Natural killer cell (primary cell): ENCODE measurements around the gene CST7. TPM values are rescaled to one million over a fixed set of nuclear protein-coding genes. Genes with fewer than 3 reads are reported as not detected.
A peak's percentile ranks its signal among the peaks of the same experiment; 100 is the strongest.
"Not testable (repeated sequence)": the region's sequence is repeated elsewhere in the genome, so short reads cannot be mapped to it uniquely, and the experiment has no call there.

Source experiments
- ATAC-seq, 3 donors: fragments of 150-1000 bp in 2 of 3; fragments of 200-7000 bp in 1 of 3; cut with Tn5 transposase; 1 replicate in 1 of 3; 2 replicates in 2 of 3; pipeline ENCODE4 v1.10.0; 2021; ENCODE audit warnings: mild to moderate bottlenecking in 2 of 3, moderate library complexity in 2 of 3
- DNase-seq, 2 donors: peaks; one replicate each; pipeline versions ENCODE4 v3.0.0 to v3.0.0-alpha.2; 2013 to 2021; ENCODE audit warnings: mixed read lengths in 1 of 2
- H3K27ac ChIP-seq: one replicate; pipeline ENCODE4 v1.5.1; 2013; ENCODE audit warnings: mild to moderate bottlenecking, low read length
- H3K27me3 ChIP-seq: one replicate; pipeline ENCODE4 v1.6.1; 2013; ENCODE audit warnings: low read length; ENCODE audit not compliant: control insufficient read depth, insufficient read depth
- H3K36me3 ChIP-seq: one replicate; pipeline ENCODE4 v1.6.1; 2013; ENCODE audit warnings: low read length; ENCODE audit not compliant: control insufficient read depth, insufficient read depth
- H3K4me1 ChIP-seq: one replicate; pipeline ENCODE4 v1.6.1; 2013; ENCODE audit warnings: low read length; ENCODE audit not compliant: control insufficient read depth, insufficient read depth
- H3K4me3 ChIP-seq: one replicate; pipeline ENCODE4 v1.5.1; 2013; ENCODE audit warnings: low read length
- H3K9me3 ChIP-seq: one replicate; pipeline ENCODE4 v1.6.1; 2013; ENCODE audit warnings: low read length; ENCODE audit not compliant: control insufficient read depth, insufficient read depth
- H3K27ac Mint-ChIP-seq, 2 donors: one replicate each; pipeline ENCODE4 v1.8.0; 2022; ENCODE audit warnings: mild to moderate bottlenecking in 2 of 2, mixed read lengths in 2 of 2, moderate library complexity in 1 of 2
- H3K27me3 Mint-ChIP-seq, 2 donors: one replicate each; pipeline ENCODE4 v1.8.0; 2022; ENCODE audit warnings: low read depth in 2 of 2, mixed read lengths in 2 of 2
- H3K36me3 Mint-ChIP-seq: one replicate; pipeline ENCODE4 v1.8.0; 2022; ENCODE audit warnings: mixed read lengths
- H3K4me1 Mint-ChIP-seq, 2 donors: one replicate each; pipeline ENCODE4 v1.8.0; 2022; ENCODE audit warnings: mixed read lengths in 2 of 2
- H3K4me3 Mint-ChIP-seq: one replicate; pipeline ENCODE4 v1.8.0; 2022; ENCODE audit warnings: mild to moderate bottlenecking, moderate library complexity, mixed read lengths
- H3K9me3 Mint-ChIP-seq, 2 donors: one replicate each; pipeline ENCODE4 v1.8.0; 2022; ENCODE audit warnings: mixed read lengths in 2 of 2
- CTCF ChIP-seq: fragments of 200-600 bp; IDR thresholded peaks from one replicate; pipeline ENCODE4 v1.8.0; 2022; ENCODE audit warnings: antibody characterized with exemption
- WGBS: methylation state at CpG from one replicate; pipeline ENCODE4 v1.1.7; 2013; ENCODE audit warnings: missing lambda C conversion rate; ENCODE audit not compliant: insufficient coverage; 5-methylcytosine and 5-hydroxymethylcytosine counted together
- intact Hi-C: fragments of 100-400 bp; cut with micrococcal nuclease; formaldehyde crosslinking; loops from one replicate; pipeline ENCODE4 v1.14.2; 2022
- total RNA-seq, 4 donors: library from RNA; stranded (reverse); fragments of 120-200 nt in 1 of 4; gene quantifications; one replicate each; pipeline versions ENCODE4 v1.2.3 to v1.2.4, GENCODE V29; 2013 to 2022

The CST7 gene
- total RNA-seq, 3 donors from 2014 or later (not counting 1 experiment from before 2014, with no cell fraction given), result 590 to 700 (median 619) TPM

GRCh38 chr20:24943731-24944130, 5.3 kb upstream of the CST7 start:
- 77% methylated on average over 3 of the region's 3 CpGs for WGBS
- peaks cover 7% of the 10 kb centered on the region for H3K36me3 Mint-ChIP-seq
- no peaks in the 10 kb centered on the region for H3K27me3 Mint-ChIP-seq
- H3K4me1 ChIP-seq, result peaks cover 3% of the 10 kb centered on the region
- DNase-seq (no peak), ATAC-seq (no peak)
- no peaks in the 10 kb centered on the region for H3K27me3 ChIP-seq
- H3K4me3 ChIP-seq, result no peak overlapping the region
- H3K4me3 Mint-ChIP-seq, result no peak overlapping the region
- H3K9me3 ChIP-seq, result no peaks in the 10 kb centered on the region
- no peak for TF ChIP-seq CTCF
- peaks cover 0 to 6% of the 10 kb centered on the region in 2 donors for H3K9me3 Mint-ChIP-seq
- intact Hi-C loops, result no loop called here
- H3K36me3 ChIP-seq, result no peaks in the 10 kb centered on the region
- peak overlapping the region in 1 of 2 donors; percentile 98 for H3K27ac Mint-ChIP-seq
- no peak overlapping the region for H3K27ac ChIP-seq
- peaks cover 44 to 47% of the 10 kb centered on the region in 2 donors for H3K4me1 Mint-ChIP-seq

- intact Hi-C loops, DNase-seq, H3K4me3 Mint-ChIP-seq, H3K36me3 Mint-ChIP-seq, H3K36me3 ChIP-seq, H3K27me3 Mint-ChIP-seq, ATAC-seq, H3K27ac ChIP-seq, H3K9me3 Mint-ChIP-seq, H3K4me3 ChIP-seq, H3K9me3 ChIP-seq, H3K27me3 ChIP-seq: not testable (repeated sequence)
- peaks cover 26% of the 10 kb centered on the region for H3K4me1 ChIP-seq
- peak overlapping the region; percentile 98 to 100 for H3K27ac Mint-ChIP-seq
- WGBS, result 75% methylated on average over 1 of the region's 1 CpG
- H3K4me1 Mint-ChIP-seq, result peaks cover 53 to 73% of the 10 kb centered on the region in 2 donors
Observed at GRCh38 chr20:24946376-24946775, 2.7 kb upstream of the CST7 start.

GRCh38 chr20:24948396-24948938, 602 bp upstream of the CST7 start:
- not testable (repeated sequence) for H3K4me3 ChIP-seq, DNase-seq, H3K9me3 ChIP-seq, H3K27me3 ChIP-seq, H3K9me3 Mint-ChIP-seq, H3K27me3 Mint-ChIP-seq, H3K36me3 Mint-ChIP-seq
- H3K4me1 Mint-ChIP-seq, result peaks cover 71 to 94% of the 10 kb centered on the region in 2 donors
- peaks cover 30% of the 10 kb centered on the region for H3K36me3 ChIP-seq
- intact Hi-C loops, result loop anchor here (2.0 kb wide), 1 partner anchor 108 kb away; no protein-coding TSS in a partner anchor
- peak in 1 of 3 donors; percentile 0 for ATAC-seq
- peaks cover 47% of the 10 kb centered on the region for H3K4me1 ChIP-seq
- 53% methylated on average over 2 of the region's 4 CpGs for WGBS
- peak overlapping the region; percentile 98 to 100 for H3K27ac Mint-ChIP-seq
- peak overlapping the region; percentile 95 for H3K4me3 Mint-ChIP-seq
- peak overlapping the region; percentile 64 for H3K27ac ChIP-seq

GRCh38 chr20:24949756-24950127, 673 bp downstream of the CST7 start:
- ATAC-seq (peak; percentile 4 to 23 (median 19)), DNase-seq (peak; percentile 46 to 53)
- TF ChIP-seq CTCF, result no peak
- Mint-ChIP-seq H3K4me3 (peak overlapping the region; percentile 95), H3K9me3 (peaks cover 0 to 6% of the 10 kb centered on the region in 2 donors), H3K27me3 (no peaks in the 10 kb centered on the region), H3K4me1 (peaks cover 75 to 93% of the 10 kb centered on the region in 2 donors), H3K36me3 (peaks cover 7% of the 10 kb centered on the region), H3K27ac (peak overlapping the region; percentile 98 to 100)
- peak overlapping the region; percentile 98 for H3K27ac ChIP-seq
- peak overlapping the region; percentile 88 for H3K4me3 ChIP-seq
- no peaks in the 10 kb centered on the region for H3K27me3 ChIP-seq
- WGBS, result 3% methylated on average over 5 of the region's 6 CpGs
- H3K9me3 ChIP-seq, result no peaks in the 10 kb centered on the region
- intact Hi-C loops, result loop anchor here (1.0 to 10.0 kb wide), 7 partner anchors 12 to 1585 kb away; partner anchors contain the start of genes APMAP and GZF1
- peaks cover 39% of the 10 kb centered on the region for H3K36me3 ChIP-seq
- peaks cover 57% of the 10 kb centered on the region for H3K4me1 ChIP-seq
